ENCODE measurements around the gene LRRC55.
"Not testable (repeated sequence)": the region's sequence is repeated elsewhere in the genome, so short reads cannot be mapped to it uniquely, and the experiment has no call there.

DNA sequence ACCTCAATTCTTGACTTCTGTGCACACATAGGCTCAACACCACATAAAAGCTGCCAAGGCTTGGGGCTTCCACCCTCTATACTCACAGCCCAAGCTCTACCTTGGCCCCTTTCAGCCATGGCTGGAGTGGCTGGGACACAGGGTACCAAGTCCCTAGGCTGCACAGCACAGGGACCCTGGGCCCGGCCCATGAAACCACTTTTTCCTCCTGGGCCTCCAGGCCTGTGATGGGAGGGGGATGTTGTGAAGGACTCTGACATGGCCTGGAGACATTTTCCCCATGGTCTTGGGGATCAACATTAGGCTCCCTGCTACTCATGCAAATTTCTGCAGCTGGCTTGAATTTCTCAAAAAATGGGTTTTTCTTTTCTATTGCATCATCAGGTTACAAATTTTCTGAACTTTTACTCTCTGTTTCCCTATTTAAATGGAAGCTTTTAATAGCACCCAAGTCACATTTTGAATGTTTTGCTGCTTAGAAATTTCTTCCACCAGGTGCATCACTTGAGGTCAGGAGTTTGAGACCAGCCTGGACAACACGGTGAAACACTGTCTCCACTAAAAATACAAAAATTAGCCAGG, 11.9 kb upstream of the LRRC55 start:
- TF ChIP-seq POLR2A (IDR thresholded peaks at IDR 0.05) = not testable (repeated sequence)
- TF ChIP-seq, protein P1, sequence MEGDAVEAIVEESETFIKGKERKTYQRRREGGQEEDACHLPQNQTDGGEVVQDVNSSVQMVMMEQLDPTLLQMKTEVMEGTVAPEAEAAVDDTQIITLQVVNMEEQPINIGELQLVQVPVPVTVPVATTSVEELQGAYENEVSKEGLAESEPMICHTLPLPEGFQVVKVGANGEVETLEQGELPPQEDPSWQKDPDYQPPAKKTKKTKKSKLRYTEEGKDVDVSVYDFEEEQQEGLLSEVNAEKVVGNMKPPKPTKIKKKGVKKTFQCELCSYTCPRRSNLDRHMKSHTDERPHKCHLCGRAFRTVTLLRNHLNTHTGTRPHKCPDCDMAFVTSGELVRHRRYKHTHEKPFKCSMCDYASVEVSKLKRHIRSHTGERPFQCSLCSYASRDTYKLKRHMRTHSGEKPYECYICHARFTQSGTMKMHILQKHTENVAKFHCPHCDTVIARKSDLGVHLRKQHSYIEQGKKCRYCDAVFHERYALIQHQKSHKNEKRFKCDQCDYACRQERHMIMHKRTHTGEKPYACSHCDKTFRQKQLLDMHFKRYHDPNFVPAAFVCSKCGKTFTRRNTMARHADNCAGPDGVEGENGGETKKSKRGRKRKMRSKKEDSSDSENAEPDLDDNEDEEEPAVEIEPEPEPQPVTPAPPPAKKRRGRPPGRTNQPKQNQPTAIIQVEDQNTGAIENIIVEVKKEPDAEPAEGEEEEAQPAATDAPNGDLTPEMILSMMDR (IDR thresholded peaks at IDR 0.05) = not testable (repeated sequence)
